AG04449 (cell line): ENCODE results near the gene DECR2.

Experiments used
- CTCF ChIA-PET: fragments of 350-600 bp; formaldehyde crosslinking; extraction: SDS; loops from one replicate; lab custom pipeline; 2021; ENCODE audit warnings: antibody characterized with exemption; lab: Yijun Ruan, JAX
- POLR2A ChIA-PET: fragments of 400-600, 350-600 bp; formaldehyde crosslinking; extraction: SDS; loops from one replicate; lab custom pipeline; 2020; ENCODE audit warnings: antibody characterized with exemption, inconsistent platforms; lab: Yijun Ruan, JAX
- DNase-seq: peaks from one replicate; pipeline ENCODE4 v3.0.0-alpha.2; 2010; ENCODE audit warnings: low read depth, low spot score
- H3K4me3 ChIP-seq: 2 replicates; pipeline ENCODE4 v1.5.1; 2011; ENCODE audit warnings: low read depth, mild to moderate bottlenecking, control low read depth, low read length
- CTCF ChIP-seq: IDR thresholded peaks from one replicate; pipeline ENCODE4 v1.5.1; 2011; ENCODE audit warnings: mild to moderate bottlenecking, moderate library complexity, low read length, control low read depth, inconsistent platforms; ENCODE audit not compliant: insufficient read depth; ENCODE audit errors: missing control alignments

DECR2 gene, protein sequence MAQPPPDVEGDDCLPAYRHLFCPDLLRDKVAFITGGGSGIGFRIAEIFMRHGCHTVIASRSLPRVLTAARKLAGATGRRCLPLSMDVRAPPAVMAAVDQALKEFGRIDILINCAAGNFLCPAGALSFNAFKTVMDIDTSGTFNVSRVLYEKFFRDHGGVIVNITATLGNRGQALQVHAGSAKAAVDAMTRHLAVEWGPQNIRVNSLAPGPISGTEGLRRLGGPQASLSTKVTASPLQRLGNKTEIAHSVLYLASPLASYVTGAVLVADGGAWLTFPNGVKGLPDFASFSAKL

DNA sequence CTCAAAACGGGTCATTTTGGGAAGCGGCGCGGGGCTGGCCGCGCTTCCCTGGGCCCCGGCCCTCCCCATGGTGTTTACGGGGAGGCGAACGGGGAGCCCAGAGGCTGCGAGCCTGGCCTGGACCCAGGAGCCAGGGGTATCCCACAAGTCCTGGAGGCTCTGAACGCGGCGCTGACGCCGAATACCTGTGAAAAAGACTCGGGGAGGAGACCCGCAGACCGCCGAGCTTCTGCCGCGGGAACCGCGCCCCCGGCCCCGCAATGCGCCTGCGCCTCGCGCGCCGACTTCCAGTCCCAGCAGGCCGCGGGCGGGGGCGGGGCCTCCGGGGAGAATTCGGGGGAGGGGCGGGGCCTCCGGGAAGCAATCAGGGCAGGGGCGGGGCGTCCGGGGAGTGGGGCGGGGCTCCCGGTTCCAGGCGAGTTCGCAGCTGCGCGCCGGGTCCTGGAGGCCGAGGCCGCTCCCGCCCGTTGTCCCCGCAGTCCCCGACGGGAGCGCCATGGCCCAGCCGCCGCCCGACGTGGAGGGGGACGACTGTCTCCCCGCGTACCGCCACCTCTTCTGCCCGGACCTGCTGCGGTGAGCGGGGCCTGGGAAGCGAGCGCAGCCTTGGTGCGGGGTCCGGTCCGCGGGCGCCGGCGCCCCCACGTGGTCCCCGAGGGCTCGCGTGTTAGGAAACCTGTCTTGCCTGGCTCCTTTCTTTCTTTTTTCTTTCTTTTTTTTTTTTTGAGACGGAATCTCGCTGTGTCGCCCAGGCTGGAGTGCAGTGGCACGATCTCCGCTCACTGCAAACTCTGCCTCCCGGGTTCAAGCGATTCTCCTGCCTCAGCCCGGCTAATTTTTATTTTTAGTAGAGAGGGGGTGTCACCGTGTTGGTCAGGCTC, at the start of gene DECR2:
Gene DECR2, plus strand, starts transcription at position 418 of the 881 bp plus-strand sequence. Its CDS starts 79 bp downstream, at position 497.
- CTCF ChIA-PET, result interaction anchor here (1.0 to 1.8 kb wide), 2 partner anchors 13 to 22 kb away, joined by 4 to 5 read pairs; no protein-coding TSS in a partner anchor
- peak; percentile 71 for TF ChIP-seq CTCF
- no peak for DNase-seq
- POLR2A ChIA-PET, result interaction anchor here (0.8 to 1.5 kb wide), 3 partner anchors 19 to 126 kb away, joined by 3 to 6 read pairs (median 3); partner anchors contain the start of genes CAPN15 and MRPL28
- peak within 1 kb of the TSS; percentile 81 for H3K4me3 ChIP-seq

DNA sequence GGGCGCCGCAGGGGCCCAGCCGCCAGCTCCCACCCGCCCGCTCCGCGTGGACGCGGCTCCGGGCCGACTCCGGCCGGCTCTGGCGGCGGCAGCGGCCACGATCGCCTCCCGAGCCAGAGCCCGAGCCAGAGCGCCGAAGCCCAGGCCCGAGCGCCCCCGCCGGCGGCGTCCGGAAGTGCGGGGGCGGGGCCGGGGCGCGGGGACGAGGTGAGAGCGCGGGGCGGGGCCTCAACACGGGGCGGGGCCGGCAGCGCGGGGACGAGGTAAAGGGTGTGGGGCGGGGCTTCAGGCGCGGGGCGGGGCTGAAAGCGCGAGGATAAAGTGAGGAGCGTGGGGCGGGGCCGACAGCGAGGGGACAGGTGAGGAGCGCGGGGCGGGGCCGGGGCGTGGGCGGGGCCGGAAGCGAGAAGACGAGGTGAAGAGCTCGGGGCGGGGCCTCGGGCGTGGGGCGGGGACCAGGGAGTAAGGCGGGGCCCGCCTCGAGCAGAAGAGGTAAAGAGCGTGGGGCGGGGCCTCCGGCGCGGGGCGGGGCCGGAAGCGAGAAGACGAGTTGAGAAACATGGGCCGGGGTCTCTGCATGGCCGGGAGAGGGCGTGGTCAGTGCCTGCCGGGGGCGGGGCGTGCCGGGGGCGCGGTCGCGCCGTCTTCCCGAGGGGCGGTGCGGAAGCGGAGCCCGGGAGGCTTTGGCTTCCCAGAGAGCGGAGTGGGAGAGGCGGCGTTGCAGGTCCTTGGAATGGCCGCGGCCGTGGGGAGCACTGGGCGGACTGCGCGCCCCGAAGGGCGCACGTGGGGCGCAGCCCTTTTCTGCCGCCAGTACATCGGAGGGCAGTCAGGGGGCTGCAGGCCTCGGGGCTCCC, 48.9 kb upstream of the DECR2 start, which contains the start of gene AXIN1:
Gene AXIN1, minus strand, starts transcription at position 177 of the 857 bp plus-strand sequence. CDS start 5,698 bp downstream, outside the sequence.
- POLR2A ChIA-PET, result no interaction called here
- H3K4me3 ChIP-seq, result peak within 1 kb of the TSS; percentile 73
- no peak for DNase-seq
- CTCF ChIA-PET, result interaction anchor here (0.6 to 1.8 kb wide), 12 partner anchors 10 to 280 kb away, joined by 3 to 14 read pairs (median 3); partner anchors contain the start of genes LUC7L and RHBDF1
- TF ChIP-seq CTCF, result peak; percentile 52

DNA sequence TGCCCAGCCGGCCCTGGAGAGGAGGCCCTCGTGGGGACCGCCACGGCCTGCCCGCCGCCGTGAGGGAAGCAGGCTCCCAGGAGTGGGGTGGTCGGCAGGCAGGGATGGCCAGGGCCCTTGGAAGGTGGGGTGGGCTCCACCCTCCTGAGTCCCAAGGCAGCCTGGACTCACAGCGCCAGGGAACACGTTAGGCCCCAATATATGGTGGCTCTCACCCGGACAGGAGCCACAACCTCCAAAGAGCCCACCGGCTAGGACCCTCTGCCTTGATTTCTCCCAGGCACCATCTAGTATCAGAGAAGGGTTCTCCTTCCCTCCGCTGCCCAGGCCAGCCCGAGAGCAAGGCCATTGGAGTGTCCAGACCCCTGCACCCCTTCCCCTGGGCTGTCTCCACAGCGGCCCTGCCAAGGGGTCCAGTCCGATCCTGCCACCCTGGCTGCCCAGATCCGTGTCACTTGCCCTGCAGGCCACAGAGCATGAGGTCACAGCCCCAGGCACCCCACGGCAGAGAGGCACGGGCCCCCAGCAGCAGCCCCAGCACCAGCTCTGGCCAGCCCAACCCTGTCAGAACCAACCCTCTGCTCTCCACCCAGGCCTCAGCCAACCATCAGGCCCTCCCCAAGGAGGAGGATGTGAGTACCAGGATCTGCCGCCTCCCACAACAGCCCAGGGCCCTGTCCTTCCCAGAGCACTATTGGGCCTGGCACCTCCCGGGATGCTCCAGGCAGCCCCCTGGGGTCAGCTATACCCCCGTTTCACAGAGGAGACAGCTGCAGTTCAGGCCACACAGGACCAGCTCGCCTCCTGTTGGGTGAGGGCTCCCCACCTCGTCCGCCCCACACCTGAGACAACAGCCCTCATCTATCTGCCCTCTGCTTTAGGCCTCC, 48.0 kb upstream of the DECR2 start:
- DNase-seq, result no peak
- no peak for TF ChIP-seq CTCF
- ChIA-PET CTCF (interaction anchor here (0.6 to 1.4 kb wide), 5 partner anchors 9 to 125 kb away, joined by 3 to 6 read pairs (median 4); partner anchors contain the start of gene LUC7L), POLR2A (no interaction called here)
- H3K4me3 ChIP-seq, result peak overlapping the region; percentile 37

- no peak overlapping the region for H3K4me3 ChIP-seq
- ChIA-PET POLR2A (no interaction called here), CTCF (interaction anchor here (0.9 to 1.4 kb wide), 3 partner anchors 8 to 126 kb away, joined by 3 to 6 read pairs (median 3); partner anchors contain the start of gene LUC7L)
- no peak for DNase-seq
- no peak for TF ChIP-seq CTCF
Observed at GRCh38 chr16:354291-354881, 47.3 kb upstream of the DECR2 start.
